Measurements from ENCODE around the gene HTR3B.
"Not testable (repeated sequence)": the region's sequence is repeated elsewhere in the genome, so short reads cannot be mapped to it uniquely, and the experiment has no call there.

GRCh38 chr11:113879446-113879845, 25.1 kb upstream of the HTR3B start:
- TF ChIP-seq, protein P1, sequence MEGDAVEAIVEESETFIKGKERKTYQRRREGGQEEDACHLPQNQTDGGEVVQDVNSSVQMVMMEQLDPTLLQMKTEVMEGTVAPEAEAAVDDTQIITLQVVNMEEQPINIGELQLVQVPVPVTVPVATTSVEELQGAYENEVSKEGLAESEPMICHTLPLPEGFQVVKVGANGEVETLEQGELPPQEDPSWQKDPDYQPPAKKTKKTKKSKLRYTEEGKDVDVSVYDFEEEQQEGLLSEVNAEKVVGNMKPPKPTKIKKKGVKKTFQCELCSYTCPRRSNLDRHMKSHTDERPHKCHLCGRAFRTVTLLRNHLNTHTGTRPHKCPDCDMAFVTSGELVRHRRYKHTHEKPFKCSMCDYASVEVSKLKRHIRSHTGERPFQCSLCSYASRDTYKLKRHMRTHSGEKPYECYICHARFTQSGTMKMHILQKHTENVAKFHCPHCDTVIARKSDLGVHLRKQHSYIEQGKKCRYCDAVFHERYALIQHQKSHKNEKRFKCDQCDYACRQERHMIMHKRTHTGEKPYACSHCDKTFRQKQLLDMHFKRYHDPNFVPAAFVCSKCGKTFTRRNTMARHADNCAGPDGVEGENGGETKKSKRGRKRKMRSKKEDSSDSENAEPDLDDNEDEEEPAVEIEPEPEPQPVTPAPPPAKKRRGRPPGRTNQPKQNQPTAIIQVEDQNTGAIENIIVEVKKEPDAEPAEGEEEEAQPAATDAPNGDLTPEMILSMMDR (conservative IDR thresholded peaks at IDR 0.05; ENCODE audit: low read length), result not testable (repeated sequence)
- TF ChIP-seq EZH2phosphoT487 (IDR thresholded peaks at IDR 0.05; ENCODE audit: borderline replicate concordance), result not testable (repeated sequence)
